Measurements from ENCODE around the gene BLVRB.
A peak's percentile ranks its signal among the peaks of the same experiment; 100 is the strongest.
"Not testable (repeated sequence)": the region's sequence is repeated elsewhere in the genome, so short reads cannot be mapped to it uniquely, and the experiment has no call there.

The BLVRB gene

DNA sequence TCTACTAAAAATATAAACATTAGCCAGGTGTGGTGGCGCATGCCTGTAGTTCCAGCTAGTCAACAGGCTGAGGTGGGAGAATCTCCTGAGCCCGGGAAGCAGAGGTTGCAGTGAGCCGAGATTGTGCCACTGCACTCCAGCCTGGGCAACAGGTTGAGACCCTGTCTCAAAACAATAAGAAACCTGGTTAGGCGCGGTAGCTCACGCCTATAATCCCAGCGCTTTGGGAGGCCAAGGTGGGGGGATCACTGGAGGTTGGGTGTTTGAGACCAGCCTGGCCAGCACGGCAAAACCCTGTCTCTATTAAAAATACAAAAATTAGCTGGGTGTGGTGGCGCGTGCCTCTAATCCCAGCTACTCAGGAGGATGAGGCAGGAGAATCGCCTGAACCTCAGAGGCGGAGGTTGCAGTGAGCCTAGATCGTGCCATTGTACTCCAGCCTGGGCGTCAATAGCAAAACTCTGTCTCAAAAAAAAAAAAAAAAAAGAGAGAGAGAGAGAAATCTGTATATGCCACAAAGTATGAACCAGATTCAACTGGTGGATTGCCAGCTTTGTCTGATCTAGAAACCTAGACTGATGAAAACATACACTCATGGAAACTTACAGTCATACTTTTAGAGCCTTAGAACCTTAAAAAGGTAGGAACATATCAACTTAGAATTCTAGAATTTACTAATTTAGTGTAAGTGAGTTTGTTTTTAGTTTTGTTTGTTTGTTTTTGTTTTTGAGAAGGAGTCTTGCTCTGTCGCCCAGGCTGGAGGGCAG is 10.5 kb upstream of the BLVRB start:
- DNase-seq: not testable (repeated sequence)

GRCh38 chr19:40474737-40475136 is 9.2 kb upstream of the BLVRB start:
- DNase-seq: no peak

GRCh38 chr19:40472516-40472915 is 7.0 kb upstream of the BLVRB start:
- no peak for DNase-seq

GRCh38 chr19:40471111-40471510 is 5.6 kb upstream of the BLVRB start:
- DNase-seq: no peak

DNA sequence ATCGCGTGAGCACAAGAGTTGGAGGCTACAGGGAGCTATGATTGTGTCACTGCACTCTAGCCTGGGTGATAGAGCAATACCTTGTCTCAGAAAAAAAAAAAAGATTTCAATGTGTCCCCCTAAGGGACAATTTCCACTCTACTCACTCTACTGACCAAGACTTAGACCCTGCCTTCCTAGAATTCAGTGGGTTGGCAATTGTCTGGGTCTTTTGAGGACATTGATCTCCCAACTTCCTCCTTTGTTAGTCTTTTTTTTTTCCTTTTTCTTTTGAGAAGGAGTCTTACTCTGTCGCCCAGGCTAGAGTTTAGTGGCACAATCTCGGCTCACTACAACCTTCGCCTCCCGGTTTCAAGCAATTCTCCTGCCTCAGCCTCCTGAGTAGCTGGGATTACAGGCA is 3.5 kb upstream of the BLVRB start:
- DNase-seq: no peak

DNA sequence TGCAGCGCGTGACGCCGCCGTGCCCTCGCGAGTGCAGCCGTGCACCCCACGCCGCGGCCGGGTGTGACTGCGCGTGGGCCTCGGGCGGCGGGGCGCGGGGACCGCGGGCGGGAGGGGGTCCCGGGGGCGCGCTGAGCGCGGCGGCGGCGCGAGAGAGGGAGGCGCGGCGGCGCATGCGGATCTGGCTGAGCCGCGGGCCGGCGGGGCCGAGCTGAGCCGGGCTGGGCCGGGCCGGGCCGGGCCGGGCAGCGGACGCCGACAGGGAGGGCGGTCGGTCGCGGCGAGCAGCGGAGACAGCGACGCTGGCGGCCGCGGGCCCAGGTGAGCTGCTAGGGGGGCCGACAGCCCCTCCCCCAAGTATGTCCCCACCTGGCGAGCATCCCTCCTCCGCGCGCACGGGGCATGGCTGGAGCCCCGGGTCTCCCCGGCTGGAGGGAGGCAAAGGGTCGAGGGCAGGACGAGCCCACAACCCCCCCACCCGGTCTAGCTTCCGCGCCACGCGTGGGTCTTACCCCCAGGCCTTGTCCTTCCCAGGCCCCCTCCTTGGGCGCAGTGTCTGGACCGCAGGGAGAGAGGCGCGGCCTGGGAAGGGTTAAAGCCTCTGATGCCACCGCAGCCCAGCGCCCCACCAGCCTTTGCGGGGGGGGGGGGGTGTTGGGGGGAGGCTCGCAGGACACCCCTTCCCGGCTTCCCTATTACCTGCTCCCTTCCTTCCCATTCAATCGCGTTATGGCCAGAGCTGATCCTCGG is 1.6 kb upstream of the BLVRB start, which contains the start of gene SPTBN4:
Gene SPTBN4 (plus strand): TSS at position 17 of the 750 bp plus-strand sequence. CDS start 5,621 bp downstream, outside the sequence.
- DNase-seq: no peak

DNA sequence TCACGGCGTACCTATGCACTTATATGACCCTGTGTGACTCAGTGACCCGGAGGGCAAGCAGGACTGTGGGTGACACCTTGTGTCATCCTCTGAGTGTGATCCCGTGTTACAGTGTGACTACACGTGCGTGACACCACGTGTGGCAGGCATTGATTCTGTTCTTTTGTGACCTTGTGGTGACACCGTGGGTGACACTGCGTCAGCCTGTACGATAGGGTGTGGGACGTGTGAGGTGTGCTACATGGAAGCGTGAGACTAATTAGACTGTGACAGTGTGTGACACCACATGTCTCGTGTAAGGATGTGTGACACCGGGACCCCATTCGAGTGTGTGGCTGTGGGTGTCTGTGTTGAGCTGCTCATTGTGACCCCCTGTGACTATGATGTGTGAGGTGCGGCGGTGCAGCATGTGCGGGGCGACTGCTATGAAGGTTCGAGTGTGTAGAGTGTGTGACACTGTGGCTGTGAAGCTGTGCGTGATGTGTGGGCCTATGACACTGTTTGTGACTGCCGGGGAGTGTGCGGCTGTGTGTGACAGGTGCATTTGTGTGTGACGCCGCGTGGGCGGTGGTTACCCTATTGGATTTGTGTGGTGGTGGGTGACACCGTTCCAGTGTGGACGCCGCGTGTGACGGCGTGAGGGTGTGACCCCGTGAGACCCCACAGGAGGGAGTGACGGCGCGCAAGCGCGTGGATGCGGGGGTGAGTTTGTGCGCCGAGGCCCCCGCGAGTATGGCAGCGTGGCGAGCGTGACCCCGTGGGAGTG is 857 bp upstream of the BLVRB start:
- peak; percentile 89 for DNase-seq

- peak; percentile 56 for DNase-seq
These were observed 454 bp downstream of the BLVRB start for GRCh38 chr19:40465025-40465556.

DNA sequence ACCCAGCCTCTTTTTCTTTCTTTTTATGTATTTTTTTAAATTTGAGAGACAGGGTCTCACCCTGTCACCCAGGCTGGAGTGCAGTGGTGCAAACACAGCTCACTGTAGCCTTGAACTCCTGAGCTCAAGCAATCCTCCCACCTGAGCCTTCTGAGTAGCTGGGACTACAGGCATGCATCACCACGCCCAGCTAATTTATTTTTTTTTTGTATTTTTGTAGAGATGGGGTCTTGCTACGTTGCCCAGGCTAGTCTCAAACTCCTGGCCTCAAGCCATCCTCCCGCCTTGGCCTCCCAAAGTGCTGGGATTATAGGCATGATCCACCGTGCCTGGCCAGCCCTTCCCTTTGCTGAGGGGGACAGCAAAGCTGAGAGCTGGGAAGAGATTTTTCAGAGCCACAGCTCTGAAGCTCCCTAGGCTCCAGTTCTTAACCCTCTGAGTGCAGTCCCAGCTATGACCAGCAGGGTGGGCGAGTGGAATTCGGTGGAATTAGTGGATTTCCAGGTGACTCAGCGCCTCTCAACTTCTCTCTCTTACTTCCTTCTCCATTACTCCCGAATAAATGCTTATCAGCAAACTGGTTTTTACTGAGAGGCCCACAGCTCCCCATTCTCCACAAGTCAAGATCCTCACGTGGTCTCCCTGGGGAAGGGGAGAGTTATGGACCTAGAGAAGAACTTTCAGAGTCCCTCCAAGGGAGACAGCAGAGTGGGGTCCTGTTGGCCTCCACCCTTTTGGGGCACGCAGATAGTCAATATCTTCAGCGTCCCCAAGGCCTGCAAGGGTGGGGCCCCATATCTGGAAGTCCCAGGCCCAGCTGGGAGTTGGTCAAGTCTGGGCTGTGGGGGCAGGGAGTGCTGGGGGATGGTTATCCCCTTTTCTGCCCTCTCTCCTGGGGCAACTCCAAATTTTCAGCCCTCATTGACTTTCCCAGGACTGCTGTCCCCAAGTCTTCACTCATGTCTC is 1.2 kb downstream of the BLVRB start:
- peak; percentile 69 for DNase-seq

DNA sequence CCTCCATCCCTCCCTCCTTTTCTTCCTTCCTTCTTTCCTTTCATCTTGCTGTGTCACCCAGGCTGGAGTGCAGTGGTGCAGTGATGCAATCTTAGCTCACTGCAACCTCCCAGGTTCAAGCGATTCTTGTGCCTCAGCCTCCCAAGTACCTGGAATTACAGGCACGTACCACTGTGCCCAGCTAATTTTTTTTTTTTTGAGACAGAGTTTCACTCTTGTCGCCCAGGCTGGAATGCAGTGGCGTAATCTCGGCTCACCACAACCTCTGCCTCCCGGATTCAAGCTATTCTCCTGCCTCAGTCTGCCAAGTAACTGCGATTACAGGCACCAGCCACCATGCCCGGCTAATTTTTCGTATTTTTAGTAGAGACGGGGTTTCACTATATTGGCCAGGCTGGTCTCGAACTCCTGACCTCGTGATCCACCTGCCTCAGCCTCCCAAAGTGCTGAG is 1.9 kb downstream of the BLVRB start:
- DNase-seq: not testable (repeated sequence)

DNA sequence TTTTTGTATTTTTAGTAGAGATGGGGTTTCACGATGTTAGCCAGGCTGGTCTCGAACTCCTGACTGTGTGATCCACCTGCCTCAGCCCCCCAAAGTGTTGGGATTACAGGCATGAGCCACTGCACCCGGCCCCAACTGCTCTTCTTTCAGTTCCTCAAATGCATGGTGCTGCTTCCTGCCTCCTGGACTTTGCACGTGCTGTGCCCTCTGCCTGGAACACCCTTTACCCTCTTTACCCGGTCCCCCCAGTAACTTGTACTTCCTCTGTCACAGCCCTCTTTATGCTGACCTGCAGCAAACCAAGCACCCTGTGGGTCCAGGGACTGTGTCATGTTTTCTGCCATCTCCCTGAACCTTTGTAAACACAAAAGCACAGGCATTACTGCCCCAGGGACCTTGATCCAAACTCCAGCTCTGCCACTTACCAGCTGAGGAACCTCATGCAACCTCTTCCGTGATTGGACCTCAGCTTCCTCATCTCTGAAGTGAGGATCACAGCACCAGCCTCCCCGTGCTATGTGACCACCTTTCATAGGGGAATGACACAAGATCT is 3.8 kb downstream of the BLVRB start:
- DNase-seq: no peak

GRCh38 chr19:40460185-40460584 is 5.4 kb downstream of the BLVRB start:
- no peak for DNase-seq

GRCh38 chr19:40458597-40458974 is 7.0 kb downstream of the BLVRB start:
- DNase-seq: no peak

GRCh38 chr19:40457953-40458596 is 7.5 kb downstream of the BLVRB start:
- DNase-seq: no peak

DNA sequence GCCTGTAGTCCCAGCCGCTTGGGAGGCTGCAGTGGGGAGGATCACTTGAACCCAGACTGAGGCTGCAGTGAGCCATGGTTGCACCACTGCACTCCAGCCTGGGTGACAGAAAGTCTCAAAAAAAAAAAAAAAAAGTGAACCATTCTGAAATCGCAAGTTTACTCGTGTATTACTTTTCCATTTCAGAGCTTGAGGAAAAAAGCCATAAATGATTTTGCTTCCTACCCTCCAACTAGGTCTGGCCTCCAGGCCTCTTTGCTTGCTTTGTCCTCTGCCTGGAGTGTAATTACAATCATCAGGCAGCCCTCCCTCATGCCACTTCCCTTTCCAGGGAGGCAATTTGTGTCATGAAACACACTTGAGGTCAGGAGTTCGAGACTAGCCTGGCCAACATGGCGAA is 8.5 kb downstream of the BLVRB start:
- no peak for DNase-seq

DNA sequence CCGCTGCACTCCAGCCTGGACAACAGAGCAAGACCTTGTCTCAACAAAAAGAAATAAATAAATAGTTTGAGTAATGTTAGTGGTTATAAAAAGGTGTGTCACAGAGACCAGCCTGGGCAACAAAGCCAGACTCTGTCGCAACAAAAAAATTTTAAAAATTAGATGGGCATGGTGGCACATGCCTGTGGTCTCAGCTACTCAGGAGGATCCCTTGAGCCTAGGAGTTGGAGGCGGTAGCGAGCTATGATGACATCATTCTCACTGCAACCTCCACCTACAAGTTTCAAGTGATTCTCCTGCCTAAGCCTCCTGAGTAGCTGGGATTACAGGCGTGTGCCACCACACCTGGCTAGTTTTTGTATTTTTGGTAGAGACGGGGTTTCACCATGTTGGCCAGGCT is 11.6 kb downstream of the BLVRB start:
- DNase-seq: not testable (repeated sequence)

DNA sequence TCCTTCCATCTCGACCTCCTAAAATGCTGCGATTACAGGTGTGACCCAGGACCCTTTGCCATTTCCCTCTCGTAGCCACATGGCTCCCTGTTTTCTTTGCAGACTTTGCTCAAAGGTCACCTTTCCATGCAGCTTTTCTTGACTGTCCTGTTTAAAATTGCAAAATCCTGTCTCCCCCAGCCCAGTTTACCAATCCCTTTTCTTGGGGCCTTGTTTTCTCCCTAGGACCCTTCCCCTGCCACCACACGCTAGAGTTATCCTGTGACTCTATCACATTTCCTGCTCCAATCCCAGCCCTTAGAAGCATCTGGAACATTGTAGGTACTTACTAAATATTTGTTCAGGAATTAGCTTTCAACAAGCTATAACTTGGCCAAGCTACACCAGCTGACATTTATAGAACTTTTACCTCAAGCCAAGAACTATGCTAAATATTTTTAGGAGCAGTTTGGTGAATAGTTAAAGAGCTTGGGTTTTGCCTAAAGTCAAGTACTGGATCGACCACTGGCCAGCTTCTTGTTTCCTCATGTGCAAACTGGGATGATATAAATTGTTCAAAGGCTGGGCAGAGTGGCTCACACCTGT is 12.3 kb downstream of the BLVRB start:
- DNase-seq: no peak

DNA sequence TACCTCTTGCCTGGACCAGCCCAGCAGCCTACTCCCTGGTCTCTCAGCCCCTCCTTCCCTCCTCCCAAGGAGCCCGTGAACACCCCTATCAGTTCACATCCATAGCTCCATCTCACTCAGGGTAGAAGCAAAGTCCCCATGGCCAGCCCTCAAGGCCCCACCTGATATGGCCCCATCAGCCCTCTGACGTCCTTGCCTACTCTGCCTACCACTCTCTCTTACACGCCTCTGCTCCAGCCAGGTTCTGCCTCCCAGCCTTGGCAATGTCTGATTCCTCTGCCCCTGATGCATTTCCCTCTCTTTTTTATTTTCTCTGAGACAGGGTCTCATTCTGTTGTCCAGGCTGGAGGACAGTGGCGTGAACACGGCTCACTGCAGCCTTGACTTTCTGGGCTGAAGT is 13.5 kb downstream of the BLVRB start:
- DNase-seq: no peak

- no peak for DNase-seq
These were observed 14.9 kb downstream of the BLVRB start for GRCh38 chr19:40450664-40451063.

- no peak for DNase-seq
These were observed 16.0 kb downstream of the BLVRB start for GRCh38 chr19:40449506-40449905.

All from stimulated activated CD4-positive, alpha-beta T cell treated with anti-CD3 and anti-CD28 coated beads, Interleukin-1b, Interleukin-23, amount 100 ng/mL, for 48 hours (primary cell).